Measurements from ENCODE around the gene GNMT.

- TF ChIP-seq, protein P1, sequence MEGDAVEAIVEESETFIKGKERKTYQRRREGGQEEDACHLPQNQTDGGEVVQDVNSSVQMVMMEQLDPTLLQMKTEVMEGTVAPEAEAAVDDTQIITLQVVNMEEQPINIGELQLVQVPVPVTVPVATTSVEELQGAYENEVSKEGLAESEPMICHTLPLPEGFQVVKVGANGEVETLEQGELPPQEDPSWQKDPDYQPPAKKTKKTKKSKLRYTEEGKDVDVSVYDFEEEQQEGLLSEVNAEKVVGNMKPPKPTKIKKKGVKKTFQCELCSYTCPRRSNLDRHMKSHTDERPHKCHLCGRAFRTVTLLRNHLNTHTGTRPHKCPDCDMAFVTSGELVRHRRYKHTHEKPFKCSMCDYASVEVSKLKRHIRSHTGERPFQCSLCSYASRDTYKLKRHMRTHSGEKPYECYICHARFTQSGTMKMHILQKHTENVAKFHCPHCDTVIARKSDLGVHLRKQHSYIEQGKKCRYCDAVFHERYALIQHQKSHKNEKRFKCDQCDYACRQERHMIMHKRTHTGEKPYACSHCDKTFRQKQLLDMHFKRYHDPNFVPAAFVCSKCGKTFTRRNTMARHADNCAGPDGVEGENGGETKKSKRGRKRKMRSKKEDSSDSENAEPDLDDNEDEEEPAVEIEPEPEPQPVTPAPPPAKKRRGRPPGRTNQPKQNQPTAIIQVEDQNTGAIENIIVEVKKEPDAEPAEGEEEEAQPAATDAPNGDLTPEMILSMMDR (IDR thresholded peaks at IDR 0.05; ENCODE audit: low read depth, low read length, missing input control) = no peak
- TF ChIP-seq FOXA1 (IDR thresholded peaks at IDR 0.05) = no peak
- no peak for TF ChIP-seq JUND (IDR thresholded peaks at IDR 0.05)
Observed at GRCh38 chr6:42968126-42968701, 7.7 kb downstream of the GNMT start.
